GM19351 (cell line): ENCODE measurements around the gene THADA.
"Not testable (repeated sequence)": the region's sequence is repeated elsewhere in the genome, so short reads cannot be mapped to it uniquely, and the experiment has no call there.

ENCODE experiments used
- ATAC-seq: cut with Tn5 transposase; IDR thresholded peaks from one replicate; pipeline ENCODE4 v1.9.1; 2021; ENCODE audit warnings: mild to moderate bottlenecking, moderate library complexity; ENCODE audit not compliant: unreplicated experiment

The THADA gene

GRCh38 chr2:43419876-43420275 is 176.0 kb downstream of the THADA start:
- no peak for ATAC-seq

- no peak for ATAC-seq
Measured at GRCh38 chr2:43419243-43419642, 176.6 kb downstream of the THADA start.

- no peak for ATAC-seq
Measured at GRCh38 chr2:43418680-43419079, 177.2 kb downstream of the THADA start.

- ATAC-seq = no peak
Measured at GRCh38 chr2:43417300-43417699, 178.5 kb downstream of the THADA start.

GRCh38 chr2:43415592-43415991 is 180.2 kb downstream of the THADA start:
- no peak for ATAC-seq

GRCh38 chr2:43414586-43415135 is 181.2 kb downstream of the THADA start:
- ATAC-seq = no peak

GRCh38 chr2:43414033-43414432 is 181.8 kb downstream of the THADA start:
- no peak for ATAC-seq

GRCh38 chr2:43412114-43412753 is 183.6 kb downstream of the THADA start:
- ATAC-seq = no peak

GRCh38 chr2:43410055-43410604 is 185.7 kb downstream of the THADA start:
- no peak for ATAC-seq

- ATAC-seq = peak; percentile 82
Measured at GRCh38 chr2:43408407-43409160, 187.3 kb downstream of the THADA start.

- peak; percentile 62 for ATAC-seq
Measured at GRCh38 chr2:43407935-43408334, 187.9 kb downstream of the THADA start.

- ATAC-seq = no peak
Measured at GRCh38 chr2:43406651-43407279, 189.1 kb downstream of the THADA start.

GRCh38 chr2:43405829-43406228 is 190.0 kb downstream of the THADA start:
- ATAC-seq = no peak

- ATAC-seq = peak; percentile 74
Measured at GRCh38 chr2:43402452-43402937, 193.3 kb downstream of the THADA start.

GRCh38 chr2:43402002-43402401 is 193.8 kb downstream of the THADA start:
- peak; percentile 87 for ATAC-seq

GRCh38 chr2:43400508-43400907 is 195.3 kb downstream of the THADA start:
- ATAC-seq = no peak

GRCh38 chr2:43399515-43400264 is 196.1 kb downstream of the THADA start:
- no peak for ATAC-seq

- no peak for ATAC-seq
Measured at GRCh38 chr2:43399098-43399497, 196.7 kb downstream of the THADA start.

GRCh38 chr2:43397821-43398220 is 198.0 kb downstream of the THADA start:
- no peak for ATAC-seq

GRCh38 chr2:43397411-43397810 is 198.4 kb downstream of the THADA start:
- no peak for ATAC-seq

GRCh38 chr2:43396344-43396743 is 199.5 kb downstream of the THADA start:
- ATAC-seq = not testable (repeated sequence)
